Astrocyte of the spinal cord (primary cell): ENCODE data around the gene ACTN1.

Source experiments
- DNase-seq: peaks from one replicate; pipeline ENCODE4 v3.0.0; 2011; ENCODE audit warnings: low read depth, low spot score
- H3K4me3 ChIP-seq: 2 replicates; pipeline ENCODE4 v1.5.1; 2011; ENCODE audit warnings: low read depth, mild to moderate bottlenecking, low read length, moderate library complexity
- CTCF ChIP-seq: IDR thresholded peaks from 2 replicates; pipeline ENCODE4 v1.5.1; 2012; ENCODE audit warnings: low read depth, mild to moderate bottlenecking, low read length, inconsistent platforms
- in situ Hi-C: cut with HindIII; loops from 2 replicates; pipeline ENCODE4 v1.10.0; 2017; ENCODE audit warnings: low sequenced_read_pairs

Gene ACTN1

GRCh38 chr14:69004731-69005431 lies 25.8 kb upstream of the ACTN1 start:
- TF ChIP-seq CTCF, result no peak
- DNase-seq, result peak; percentile 23
- in situ Hi-C loops, result no loop called here
- H3K4me3 ChIP-seq, result no peak overlapping the region

GRCh38 chr14:69003626-69004025 lies 24.5 kb upstream of the ACTN1 start:
- H3K4me3 ChIP-seq, result no peak overlapping the region
- TF ChIP-seq CTCF, result no peak
- DNase-seq, result no peak
- in situ Hi-C loops, result no loop called here

- peak; percentile 18 for TF ChIP-seq CTCF
Observed at GRCh38 chr14:69002069-69002468, 23.0 kb upstream of the ACTN1 start.

GRCh38 chr14:69001375-69001774 lies 22.3 kb upstream of the ACTN1 start:
- in situ Hi-C loops, result no loop called here
- TF ChIP-seq CTCF, result no peak
- no peak overlapping the region for H3K4me3 ChIP-seq
- DNase-seq, result no peak

More at GRCh38 chr14:69002069-69002468, 23.0 kb upstream of the ACTN1 start:
- no peak overlapping the region for H3K4me3 ChIP-seq
- in situ Hi-C loops, result no loop called here
- no peak for DNase-seq

GRCh38 chr14:68998062-68998461 lies 19.0 kb upstream of the ACTN1 start:
- no peak overlapping the region for H3K4me3 ChIP-seq
- no peak for DNase-seq
- no peak for TF ChIP-seq CTCF
- in situ Hi-C loops, result no loop called here

- no peak overlapping the region for H3K4me3 ChIP-seq
- TF ChIP-seq CTCF, result no peak
- no peak for DNase-seq
- in situ Hi-C loops, result no loop called here
Observed at GRCh38 chr14:68995731-68996130, 16.6 kb upstream of the ACTN1 start.
